ENCODE data around the gene PITX2.
"Not testable (repeated sequence)": the region's sequence is repeated elsewhere in the genome, so short reads cannot be mapped to it uniquely, and the experiment has no call there.

Gene PITX2

DNA sequence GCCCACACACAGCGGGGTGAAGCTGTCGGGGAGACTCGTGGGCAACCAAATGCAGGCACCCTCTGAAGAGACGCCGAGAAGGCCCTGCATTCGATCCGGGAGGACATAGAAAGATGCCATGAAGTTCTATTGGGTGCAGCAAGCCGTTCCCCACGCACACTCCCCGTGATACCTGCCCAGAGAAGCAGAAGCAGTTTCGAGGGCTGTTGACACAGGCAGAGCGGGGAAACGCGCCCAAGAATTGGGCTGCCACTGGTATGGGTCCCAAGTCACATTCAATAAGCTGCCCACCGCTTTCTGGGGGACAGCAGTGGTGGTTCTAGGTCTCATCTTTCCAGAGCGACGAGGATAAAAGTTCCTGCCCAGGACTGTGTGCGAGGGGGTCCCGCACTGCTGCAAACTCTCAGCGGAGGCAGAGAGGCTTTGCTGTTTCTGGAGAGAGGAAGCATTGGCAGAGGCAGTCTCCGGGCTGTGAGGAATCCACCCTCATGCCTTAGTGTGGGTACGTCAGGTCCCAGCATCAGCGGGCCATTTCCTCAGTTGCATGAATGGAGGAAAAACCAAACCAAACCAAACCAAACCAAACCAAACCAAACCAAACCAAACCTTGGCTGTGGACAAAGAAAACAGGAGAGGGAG, 10.1 kb downstream of the PITX2 start:
- FAIRE-seq (no peak), DNase-seq (ENCODE audit: low spot score) (no peak)

GRCh38 chr4:110611968-110612447, 10.9 kb downstream of the PITX2 start:
- FAIRE-seq, result no peak

GRCh38 chr4:110610940-110611831, 11.7 kb downstream of the PITX2 start:
- no peak for DNase-seq (ENCODE audit: low spot score)
- FAIRE-seq, result no peak

More at GRCh38 chr4:110611968-110612447, 10.9 kb downstream of the PITX2 start:
- DNase-seq (ENCODE audit: low spot score), result no peak

GRCh38 chr4:110610620-110610939, 12.3 kb downstream of the PITX2 start:
- no peak for DNase-seq (ENCODE audit: low spot score)
- no peak for FAIRE-seq

- FAIRE-seq, result no peak
- DNase-seq (ENCODE audit: low spot score), result no peak
Measured at GRCh38 chr4:110609044-110609750, 13.7 kb downstream of the PITX2 start.

DNA sequence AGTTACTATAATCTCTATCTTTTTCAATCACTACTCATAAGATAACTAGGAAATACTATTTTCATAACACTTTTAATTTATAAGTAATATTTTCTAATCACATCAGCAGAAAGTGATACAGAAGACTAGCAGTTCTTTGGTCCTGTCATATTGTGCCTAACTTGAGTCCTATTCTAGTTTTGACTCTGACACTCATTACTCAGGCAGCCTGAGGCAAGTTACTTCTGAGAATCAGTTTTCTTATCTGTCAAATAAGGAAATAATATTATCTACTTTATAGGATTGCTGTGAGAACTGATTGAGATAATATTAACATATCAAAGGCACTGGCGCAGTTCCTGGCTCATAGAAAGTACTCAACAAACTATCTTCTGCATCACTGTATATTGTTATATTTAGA, 17.8 kb downstream of the PITX2 start:
- DNase-seq (ENCODE audit: low spot score) (no peak), FAIRE-seq (no peak)

DNA sequence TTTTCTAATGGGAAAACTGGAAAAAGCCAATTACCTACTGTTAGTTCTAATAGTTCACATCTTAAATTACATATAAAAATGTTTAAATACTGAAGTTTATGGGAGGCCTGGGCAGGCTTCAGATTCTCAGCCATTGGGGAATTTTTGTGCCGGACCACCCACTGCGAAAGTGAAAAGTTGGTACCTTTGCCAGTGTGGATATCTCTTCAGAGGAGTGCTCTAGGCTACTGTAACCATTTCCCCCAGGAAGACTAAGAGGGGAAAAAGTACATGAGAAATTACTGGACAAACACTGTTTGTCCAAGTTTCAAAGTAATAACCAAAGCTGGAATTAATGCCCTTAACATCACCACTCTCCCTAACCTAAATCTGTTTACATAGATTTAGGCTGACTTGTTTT, 20.8 kb downstream of the PITX2 start:
- FAIRE-seq (no peak), DNase-seq (ENCODE audit: low spot score) (no peak)

DNA sequence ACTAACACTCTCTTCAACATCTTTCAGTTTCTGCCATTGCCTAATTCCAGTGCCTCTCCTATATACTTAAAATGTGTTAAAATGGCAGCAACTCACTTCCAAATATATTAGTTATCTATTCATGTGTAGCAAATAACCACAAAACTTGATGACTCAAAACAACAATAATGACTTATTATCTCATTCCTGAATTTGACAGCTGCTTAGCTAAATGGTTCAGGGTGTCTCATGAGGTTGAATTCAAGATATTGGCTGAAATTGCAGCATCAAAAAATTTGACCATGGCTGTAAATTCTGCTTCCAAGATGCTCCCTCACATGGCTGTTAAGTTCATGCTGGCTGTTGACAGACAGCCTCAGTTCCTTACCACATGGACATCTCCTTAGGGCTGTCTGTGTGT, 25.3 kb downstream of the PITX2 start:
- DNase-seq (ENCODE audit: low spot score) (no peak), FAIRE-seq (no peak)

DNA sequence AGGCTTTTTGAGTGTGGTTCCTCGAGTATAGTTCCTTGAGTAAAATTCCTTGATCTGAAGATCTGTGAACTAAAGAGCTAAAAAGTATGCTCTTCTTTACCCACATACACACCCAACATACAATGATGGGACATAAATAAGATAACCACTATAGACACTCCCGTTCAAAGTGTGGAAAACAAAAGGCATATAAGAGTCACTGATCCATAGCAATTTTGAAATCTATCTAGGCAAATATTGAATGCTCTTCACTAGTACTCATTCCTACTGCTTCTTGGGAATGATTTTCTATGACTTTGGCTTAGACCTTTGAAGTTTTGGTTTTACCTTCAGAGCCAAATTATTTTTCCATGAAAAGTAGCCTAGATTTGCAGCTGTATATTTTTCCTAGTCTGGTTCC, 26.4 kb downstream of the PITX2 start:
- no peak for DNase-seq (ENCODE audit: low spot score)
- no peak for FAIRE-seq

DNA sequence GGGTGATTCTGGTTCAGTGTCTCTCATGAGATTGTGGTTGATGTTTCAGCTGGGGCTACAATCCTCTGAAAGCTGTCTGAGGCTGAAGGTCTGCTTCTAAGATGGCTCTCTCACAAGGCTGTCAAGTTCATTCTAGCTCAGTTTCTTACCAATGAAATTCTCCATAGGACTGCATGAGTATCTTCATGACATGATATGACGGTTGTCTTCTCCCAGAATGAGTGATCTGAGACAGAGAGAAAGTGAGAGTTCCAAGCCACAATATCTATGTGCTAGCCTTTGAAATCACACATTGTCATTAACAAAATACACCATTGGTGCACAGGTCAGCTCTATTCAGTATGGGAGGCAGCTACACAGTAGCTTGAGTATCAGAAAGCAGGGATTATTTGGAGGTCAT, 27.3 kb downstream of the PITX2 start:
- no peak for FAIRE-seq

DNA sequence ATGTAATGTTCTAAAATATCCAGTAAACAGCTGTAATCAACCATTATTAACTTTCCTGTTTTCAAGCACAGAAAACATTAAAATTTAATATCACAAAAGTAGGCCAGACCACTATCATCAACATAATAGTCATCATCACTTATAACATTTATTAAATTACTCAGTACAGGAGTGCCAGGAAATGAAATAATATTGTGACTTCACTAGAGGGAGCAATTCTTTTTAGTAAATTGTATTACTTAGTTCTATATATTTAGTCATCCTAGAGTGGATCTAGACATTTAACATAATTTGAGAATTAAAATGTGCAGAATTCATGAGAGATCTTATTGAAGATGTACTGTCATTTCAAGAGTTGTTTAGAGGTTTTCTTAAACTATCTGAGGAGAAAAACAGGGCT, 33.6 kb downstream of the PITX2 start:
- FAIRE-seq, result no peak
- no peak for DNase-seq (ENCODE audit: low spot score)

More for the DNA sequence above, 27.3 kb downstream of the PITX2 start:
- no peak for DNase-seq (ENCODE audit: low spot score)

- DNase-seq (ENCODE audit: low spot score), result no peak
- no peak for FAIRE-seq
Measured at GRCh38 chr4:110587666-110588285, 35.1 kb downstream of the PITX2 start.

GRCh38 chr4:110586131-110586850, 36.6 kb downstream of the PITX2 start:
- FAIRE-seq, result no peak
- DNase-seq (ENCODE audit: low spot score), result peak; percentile 63

DNA sequence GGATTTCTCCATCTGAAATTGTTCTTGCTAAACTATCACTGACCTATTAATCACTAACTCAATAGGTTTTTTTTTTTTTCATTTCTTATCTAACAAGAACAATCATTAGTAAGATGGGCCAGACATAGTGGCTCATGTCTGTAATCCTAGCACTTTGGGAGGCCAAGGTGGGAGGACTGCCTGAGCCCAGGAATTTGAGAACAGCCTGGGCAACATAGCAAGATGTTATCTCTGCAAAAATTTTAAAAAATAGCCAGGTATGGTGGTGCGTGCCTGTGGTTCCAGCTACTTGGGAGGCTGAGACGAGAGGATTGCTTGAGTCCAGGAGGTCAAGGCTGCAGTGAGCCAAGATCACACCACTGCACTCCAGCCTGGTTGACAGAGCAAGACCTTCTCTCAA, 46.2 kb downstream of the PITX2 start:
- DNase-seq (ENCODE audit: low spot score); FAIRE-seq: not testable (repeated sequence)

All from urothelium cell line (cell line).